GM21390 (cell line): ENCODE measurements around the gene CTNNB1.

Experiments
- ATAC-seq: cut with Tn5 transposase; IDR thresholded peaks from one replicate; pipeline ENCODE4 v1.9.1; 2021; ENCODE audit not compliant: unreplicated experiment

Gene CTNNB1

DNA sequence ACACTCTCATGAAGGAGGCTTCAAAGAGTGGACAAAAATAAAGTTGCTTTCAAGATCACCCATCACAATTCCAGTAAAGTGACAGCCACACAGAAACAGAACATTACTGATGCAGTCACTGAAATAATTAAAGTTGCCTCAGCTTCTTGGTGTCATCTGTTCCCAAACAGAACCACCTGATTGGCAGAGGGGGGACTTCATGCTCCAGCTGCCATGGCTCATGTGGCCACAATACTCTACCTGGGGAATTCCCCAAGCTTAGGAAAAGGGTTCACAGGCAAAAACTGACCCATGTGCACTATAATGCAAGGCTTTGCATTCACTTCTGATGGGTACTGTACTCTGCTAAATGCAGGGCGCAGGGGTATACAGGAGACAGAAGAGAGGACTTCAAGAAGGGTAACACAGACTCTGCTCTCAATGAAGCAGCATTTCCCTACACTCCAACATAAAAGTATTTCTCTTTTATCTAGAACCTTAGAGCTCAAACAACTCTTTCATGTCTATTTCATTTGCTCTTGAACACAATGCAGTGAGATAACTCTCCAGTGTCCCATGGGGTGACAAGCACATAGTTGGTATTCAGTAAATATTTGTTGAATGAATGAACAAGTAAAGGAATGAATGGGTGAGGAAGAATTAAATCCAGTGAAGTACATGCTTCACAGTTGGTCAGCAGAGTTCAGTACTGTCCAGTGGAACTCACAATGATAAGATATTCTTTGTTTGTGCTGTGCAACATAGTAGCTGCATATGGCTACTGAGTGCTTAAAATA is 8.6 kb upstream of the CTNNB1 start:
- peak; percentile 51 for ATAC-seq

GRCh38 chr3:41192885-41193284 is 6.4 kb upstream of the CTNNB1 start:
- no peak for ATAC-seq

GRCh38 chr3:41193794-41194539 is 5.3 kb upstream of the CTNNB1 start:
- no peak for ATAC-seq

DNA sequence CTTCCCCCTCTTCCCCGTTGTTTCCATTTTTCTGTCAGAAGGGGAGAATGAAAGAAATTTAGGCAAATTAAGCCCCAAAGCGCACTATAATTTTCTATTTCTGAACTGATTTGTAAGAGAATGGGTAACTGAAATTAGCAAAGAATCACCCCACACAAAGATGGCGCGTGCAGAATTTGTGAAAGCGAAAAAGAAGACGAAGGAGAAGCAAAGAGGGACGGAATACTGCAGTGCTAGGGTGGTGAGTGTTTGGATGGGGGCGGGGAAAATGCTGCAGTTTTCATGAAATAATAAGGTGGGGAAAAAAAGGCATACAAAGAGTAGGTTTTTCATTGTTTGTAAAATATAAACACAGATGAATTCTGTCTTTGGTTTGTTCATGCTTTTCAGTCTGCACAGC is 4.6 kb upstream of the CTNNB1 start:
- ATAC-seq = no peak

DNA sequence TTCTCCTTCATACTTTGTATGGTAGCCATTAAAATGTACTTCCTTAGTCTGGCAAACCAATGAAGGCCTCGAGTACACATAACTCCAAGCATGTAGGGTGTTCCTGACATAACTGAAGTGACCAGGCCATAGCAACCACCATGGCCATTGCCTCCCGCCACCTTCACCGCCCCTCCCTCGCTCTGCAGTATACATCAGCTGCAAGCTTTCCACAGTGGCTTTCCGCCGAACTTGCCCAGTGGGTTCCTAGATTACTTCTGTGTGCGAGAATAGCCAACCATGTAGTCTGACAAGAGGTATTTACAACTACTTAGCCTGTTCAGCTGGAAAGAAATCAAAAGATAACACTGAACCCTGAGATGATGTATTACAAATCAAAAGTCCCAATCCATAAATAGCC is 3.4 kb upstream of the CTNNB1 start:
- ATAC-seq = no peak

DNA sequence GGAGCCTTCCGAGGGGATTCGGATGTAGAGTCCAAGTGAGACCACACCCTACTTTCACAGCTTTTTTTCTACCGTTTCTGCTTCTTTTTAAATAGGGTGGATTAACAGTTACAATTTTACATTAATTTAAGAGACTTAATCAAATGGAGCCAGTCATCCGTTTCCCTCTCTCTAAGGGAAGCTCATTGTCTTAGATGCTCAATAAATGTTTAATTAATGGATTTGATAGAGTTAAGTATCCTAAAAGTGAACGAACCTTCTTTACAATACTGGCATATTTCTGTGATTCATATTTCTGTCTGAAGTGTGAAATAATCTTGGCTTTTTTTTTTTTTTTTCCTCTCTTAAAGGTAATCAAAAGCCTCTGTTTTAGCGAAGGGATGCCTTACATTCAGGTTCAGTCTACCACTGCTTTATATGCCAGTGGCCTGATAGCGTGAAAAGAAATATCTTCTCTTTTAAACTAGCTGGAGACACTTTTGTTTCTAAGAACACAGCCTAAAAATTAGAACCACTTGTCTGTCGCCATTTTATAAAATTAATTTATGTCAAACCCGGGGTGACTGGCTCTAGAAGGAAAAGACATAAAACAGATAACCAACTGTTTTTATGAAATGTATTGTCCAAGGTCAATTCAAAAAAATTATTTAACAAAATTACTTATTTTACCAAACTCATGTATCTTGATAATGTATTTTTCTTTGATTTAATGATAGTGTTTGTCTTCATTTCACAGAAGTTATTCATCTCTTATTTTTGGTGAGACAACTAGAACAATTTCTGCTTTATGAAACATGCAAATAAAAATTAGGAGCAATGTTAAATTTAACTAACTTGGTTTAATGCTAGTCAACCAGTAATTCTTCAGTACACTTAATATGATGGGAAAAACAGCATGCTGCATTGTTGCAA is 2.5 kb upstream of the CTNNB1 start:
- no peak for ATAC-seq

DNA sequence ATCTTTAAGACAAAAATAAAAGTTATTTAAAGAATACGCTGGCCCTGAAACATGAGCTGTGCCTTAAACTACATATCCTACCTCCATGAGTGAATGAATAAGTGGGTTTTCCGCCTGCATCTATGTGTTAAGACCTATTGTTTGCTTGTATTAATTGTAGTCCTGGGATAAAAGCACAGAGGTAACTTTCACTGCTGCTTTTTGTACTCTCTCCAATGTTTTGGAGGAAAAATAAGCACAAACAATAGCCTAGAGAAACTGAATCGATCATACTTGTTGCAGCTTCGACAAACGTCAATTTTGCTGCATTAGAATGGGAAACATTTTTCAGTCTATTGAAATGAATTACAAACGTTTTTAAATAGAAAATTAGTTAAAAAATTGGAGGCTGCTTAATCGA is 1.3 kb upstream of the CTNNB1 start:
- ATAC-seq = no peak

DNA sequence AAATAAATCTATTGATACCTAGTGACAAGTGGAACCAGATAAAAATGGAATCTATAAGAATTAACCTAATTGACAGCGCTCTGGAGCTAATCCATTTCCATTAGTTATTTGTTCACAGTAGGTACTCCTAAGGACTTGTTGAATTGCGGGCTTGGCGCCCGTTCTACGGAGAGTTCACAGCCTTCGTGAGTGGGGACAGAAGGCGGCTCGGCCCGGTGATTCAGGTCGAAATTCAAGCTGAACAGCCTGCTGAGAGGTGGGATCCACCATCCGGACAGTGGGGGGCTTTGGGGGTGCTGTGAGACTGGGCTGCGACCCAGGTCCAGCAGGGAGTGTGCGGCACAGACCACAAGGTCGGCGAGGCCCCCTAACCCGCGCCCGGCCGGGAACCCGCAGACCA is 779 bp upstream of the CTNNB1 start:
- ATAC-seq = no peak

- no peak for ATAC-seq
These were observed 762 bp downstream of the CTNNB1 start for GRCh38 chr3:41199866-41200668.

DNA sequence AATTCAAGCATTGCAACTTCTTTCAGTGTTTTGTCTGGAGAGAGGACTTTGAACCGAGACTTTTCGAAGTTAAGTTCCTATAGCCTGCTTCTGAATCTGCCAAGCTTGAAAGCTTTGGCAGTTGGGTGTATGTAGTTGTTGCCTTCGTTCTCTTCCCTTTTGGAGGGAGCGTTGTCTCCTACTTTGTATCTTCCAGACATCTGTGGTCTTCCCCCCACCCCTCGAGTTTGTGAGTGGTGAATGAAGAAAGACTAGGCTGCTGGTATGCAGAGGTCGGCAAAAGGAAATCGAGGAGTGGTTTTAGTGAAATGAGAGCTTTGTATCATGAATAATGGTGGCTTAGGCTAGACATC is 1.3 kb downstream of the CTNNB1 start:
- no peak for ATAC-seq

- ATAC-seq = no peak
These were observed 2.9 kb downstream of the CTNNB1 start for GRCh38 chr3:41202075-41202833.

DNA sequence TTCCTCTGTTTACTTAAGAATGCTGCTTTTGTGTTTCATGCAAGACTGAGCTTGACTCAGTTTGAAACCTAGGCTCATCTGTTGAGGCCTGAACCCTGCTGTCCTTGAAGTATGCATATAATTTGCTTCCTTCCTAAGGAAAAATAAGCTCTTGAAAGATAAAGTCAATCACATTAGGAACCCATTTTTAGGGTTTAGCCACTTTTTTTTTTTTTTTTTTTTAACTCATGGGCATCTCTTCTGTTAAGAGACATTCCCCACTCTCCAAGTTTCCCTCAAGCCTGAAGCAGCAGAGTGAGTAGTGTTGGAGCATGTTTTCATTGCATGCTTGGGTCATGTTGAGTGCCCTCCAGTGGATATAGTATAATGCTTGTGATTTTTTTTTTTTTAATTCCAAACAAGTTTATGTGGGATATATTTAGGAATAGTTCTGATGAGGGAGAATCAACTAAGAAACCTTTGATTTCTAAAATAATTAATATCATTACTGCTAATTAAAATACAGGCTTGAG is 3.6 kb downstream of the CTNNB1 start:
- no peak for ATAC-seq

- no peak for ATAC-seq
These were observed 5.1 kb downstream of the CTNNB1 start for GRCh38 chr3:41204369-41204768.

DNA sequence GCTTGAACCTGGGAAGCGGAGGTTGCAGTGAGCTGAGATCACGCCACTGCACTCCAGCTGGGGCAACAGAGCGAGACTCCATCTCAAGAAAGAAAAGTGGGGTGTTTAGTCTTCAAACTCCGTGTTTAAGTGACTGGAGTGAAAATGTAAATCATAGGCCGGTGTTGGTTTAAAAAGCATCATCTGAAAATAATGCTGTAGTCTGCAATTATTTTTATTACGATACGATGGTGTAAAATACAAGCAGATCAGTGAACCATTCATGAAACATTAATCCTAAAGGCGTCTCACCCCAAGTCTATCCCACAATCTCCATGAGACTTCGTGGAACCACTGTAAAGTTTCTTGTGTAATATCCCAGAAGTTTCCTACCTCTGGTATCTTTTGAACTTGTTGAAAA is 6.3 kb downstream of the CTNNB1 start:
- ATAC-seq = no peak

DNA sequence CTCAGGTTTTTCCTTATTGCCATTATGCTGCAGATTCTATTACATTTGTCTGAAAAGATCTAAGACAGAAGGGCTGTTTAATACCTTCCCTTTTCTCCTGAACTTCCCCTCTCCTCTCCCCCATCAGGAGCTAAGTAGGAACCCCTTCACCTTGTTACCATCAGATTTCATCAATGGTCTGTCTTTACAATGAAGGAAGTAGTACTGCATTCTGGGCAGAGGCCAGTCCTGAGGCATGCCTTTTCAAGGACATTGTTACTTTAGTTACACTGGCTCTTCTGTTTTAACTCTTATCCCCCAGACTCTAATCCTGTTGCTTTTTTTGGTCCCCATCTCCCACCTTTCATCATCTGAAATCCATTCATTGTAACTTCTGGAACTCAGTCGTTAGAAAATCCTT is 8.1 kb downstream of the CTNNB1 start:
- ATAC-seq = no peak

DNA sequence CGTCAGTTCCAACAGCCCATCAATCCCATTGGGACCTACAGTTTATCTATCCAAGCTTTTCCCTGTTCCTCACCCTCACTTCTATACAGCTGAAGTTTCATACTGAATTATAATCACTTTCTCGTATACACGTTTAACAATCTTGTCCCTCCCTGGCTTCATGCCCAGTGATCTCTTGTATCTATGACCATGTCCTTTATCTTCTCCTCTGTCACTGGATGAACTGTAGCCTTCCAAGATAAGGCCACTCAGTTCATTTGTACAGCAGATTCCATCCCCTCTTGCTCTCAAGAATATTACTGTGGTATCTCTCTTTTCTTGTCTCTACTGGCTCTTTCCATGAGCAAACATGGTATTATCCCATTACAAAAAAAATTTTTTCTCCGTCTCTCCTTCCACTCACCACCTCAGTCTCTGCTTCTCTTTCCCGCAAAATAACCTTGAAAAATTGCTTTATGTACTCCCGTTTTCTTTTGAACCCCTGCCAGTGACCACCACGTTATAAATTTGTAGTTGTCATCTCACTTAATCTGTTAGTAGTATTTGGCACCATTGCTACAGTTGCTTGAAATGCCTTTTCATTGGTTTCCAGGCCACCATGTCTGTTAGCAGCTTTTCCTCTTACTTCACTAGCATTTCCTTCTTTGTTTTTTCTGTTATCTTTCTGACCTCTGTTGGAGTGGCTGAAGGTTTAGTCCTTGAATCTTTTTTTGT is 9.4 kb downstream of the CTNNB1 start:
- no peak for ATAC-seq

- no peak for ATAC-seq
These were observed 10.3 kb downstream of the CTNNB1 start for GRCh38 chr3:41209646-41210045.

- no peak for ATAC-seq
These were observed 11.7 kb downstream of the CTNNB1 start for GRCh38 chr3:41210966-41211365.

GRCh38 chr3:41212088-41212487 is 12.8 kb downstream of the CTNNB1 start:
- no peak for ATAC-seq
